ENCODE results near the gene GRID2.
"Not testable (repeated sequence)": the region's sequence is repeated elsewhere in the genome, so short reads cannot be mapped to it uniquely, and the experiment has no call there.

Gene GRID2

DNA sequence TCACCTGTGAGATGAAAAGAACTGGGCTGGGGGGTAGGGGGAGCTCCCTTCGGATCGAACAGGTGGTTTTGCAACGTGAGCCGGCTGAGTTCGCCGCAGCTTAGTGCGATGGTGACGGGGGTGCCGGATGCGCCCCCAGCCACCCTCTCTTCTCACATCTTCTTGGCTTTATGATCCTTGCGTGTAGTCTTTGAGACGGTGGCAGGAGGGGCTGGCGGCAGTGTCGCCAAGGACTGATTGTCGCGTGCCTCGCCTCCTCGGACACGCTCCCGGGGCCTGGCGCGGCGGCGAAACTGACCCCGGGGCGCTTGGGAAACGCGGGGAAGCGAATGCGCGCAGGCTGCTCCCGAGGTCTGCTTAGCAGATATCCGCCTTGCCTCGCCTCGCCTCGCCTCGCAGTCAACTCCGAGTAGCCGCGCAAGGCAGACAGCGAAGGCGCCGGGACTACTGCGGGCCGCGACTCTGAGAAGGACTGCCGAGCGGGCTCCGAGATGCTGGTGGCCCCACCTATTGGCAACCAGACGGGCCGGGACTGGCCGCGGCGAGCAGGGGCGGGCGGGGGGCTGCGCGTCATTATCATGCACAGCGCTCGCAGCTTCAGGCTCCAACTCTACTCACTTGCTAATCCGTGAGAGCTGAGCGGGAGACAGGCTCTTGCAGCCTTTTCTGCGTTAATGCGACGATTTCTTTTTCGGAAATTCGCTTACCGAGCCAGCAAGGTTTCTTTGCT is 1.5 kb downstream of the GRID2 start:
- no peak for DNase-seq (ENCODE audit: low read depth, low spot score)

DNA sequence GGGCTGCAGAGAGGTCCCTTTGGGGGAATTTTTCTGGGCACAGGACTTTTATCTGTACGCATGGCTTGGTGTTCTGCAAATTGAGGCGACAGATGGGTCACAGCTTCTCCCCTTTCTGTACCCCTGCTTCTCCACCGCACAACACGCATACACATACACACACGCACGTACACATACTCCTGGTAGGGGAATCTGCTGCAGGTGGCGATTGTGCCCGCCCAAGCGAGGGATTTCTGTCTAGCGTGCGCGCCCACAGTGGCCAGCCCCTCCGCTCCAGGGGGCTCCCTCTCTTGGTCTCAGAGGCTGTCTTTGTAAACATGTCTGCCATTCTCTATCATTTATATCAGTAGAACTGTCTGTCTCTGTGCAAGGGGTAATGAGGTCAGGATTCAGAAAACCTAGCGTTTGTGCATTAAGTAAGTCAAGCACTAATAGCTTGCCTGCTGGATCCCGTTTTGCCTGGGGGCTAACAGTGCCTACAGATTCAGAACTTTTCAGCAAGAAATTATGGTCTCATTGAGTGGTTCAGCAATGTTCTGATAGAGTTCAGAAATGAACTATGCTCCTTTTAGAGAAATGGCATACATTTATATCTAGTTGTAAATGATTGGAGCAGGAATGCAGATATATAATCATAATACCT is 2.2 kb downstream of the GRID2 start:
- DNase-seq (ENCODE audit: low read depth, low spot score) = no peak

DNA sequence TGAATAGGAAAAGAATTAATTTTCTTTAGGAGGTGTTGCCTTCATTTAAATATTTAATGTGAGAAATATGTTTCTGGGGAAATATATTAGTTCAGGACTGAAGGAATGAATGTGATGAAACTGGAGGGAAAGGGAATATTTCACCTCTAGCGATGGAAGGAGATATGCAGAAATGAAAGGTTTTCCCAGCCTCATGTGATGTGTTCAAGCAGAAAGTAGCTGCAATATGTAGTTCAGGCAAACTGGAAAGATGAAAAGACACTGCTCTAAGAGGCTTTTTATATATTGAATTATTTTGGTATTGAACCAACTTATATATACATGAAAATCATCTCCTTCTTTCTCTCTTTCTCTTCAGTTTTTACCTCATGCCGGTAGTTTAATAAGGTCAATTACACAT is 3.4 kb downstream of the GRID2 start:
- no peak for DNase-seq (ENCODE audit: low read depth, low spot score)

DNA sequence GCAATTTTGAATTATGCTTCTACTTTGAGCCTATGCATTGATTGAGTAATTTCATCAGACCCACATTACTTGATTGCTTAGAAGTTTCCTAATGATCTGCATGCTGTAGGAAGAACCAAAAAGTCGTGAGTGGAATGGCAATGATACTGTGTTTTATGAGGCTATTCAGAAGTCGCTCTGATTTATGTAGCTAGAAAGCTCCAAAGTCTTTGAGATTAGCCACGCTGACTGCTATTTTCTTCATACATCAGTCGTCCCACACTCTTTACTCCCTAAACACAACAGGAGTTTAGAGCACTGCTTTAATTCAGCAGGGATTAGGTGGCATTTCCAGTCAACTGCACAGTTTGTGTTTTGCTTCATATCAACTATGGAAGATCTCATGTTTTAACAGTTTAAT is 4.1 kb downstream of the GRID2 start:
- no peak for DNase-seq (ENCODE audit: low read depth, low spot score)

DNA sequence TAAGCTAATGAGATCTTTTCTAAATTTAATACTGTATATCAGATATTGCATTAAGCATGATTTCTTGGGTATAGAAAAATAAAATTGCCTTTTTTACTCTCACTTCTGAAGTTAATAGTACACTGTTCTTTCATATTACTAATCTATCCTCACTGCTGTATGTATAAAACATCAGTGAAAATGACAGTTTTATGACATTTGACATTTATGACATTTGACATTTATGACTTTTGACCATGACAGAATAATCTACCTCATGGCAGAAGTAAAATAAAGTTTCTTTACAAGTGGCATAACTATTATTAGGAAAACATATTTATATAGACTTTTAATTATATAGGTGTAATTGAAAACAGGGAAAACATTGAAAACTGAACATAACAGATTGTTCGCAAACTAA is 13.3 kb downstream of the GRID2 start:
- no peak for DNase-seq (ENCODE audit: low read depth, low spot score)

DNA sequence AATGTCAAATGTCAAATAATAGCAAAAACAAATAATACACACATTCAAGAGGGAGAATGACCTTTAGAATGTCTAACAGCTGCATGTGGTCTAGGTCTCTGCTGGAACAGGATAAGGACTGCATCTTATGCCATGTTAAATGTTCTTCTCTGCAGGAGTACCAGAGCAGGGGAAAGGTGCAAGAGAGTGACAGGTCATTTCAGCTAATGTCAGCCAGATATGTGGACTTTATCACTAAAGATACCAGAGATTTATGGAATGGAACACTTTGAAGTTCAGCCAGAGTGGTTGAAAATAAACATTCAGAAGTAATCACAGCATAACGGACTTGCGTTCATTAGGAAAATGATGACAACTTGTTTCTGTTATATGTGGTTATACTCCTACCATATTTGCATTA is 24.3 kb downstream of the GRID2 start:
- no peak for DNase-seq (ENCODE audit: low read depth, low spot score)

DNA sequence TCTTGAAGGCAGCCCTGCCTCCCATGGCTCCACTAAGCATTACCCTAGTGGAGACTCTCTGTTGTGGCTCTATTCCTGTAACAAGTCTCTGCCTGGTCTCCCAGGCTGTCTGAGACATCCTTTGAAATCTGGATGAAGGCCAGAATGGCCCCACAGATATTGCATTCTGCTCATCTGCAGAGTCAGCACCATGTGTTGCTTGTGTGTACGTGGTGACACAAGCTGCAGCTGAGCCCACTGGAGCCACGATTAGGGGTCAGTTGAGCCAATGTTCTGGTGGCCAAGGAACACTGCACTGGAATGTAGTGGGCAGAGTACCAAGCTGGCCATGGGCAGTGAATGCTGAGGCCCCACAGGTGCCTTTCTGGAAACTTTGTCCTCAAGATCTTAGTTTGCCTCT is 29.2 kb downstream of the GRID2 start:
- DNase-seq (ENCODE audit: low read depth, low spot score) = no peak

- DNase-seq (ENCODE audit: low read depth, low spot score) = no peak
Observed at GRCh38 chr4:92334716-92335350, 31.1 kb downstream of the GRID2 start.

DNA sequence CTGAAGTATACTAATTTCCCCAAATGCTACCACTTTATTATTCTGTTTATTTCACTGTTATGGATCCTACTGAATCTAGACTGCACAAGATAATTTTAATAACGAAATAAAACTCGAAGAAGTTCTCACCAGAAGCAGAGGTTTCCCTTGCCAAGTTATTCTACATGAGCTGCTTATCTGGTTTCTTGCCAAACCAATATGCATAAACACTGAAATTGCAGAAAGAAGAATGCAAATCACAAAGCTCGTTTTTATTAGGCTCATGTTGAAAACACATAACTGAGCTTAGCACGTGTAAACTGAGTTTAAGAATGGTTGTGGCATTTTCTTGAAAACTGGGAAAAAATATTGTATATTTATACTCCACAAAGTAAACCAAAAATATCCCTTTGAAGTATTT is 35.9 kb downstream of the GRID2 start:
- DNase-seq (ENCODE audit: low read depth, low spot score) = no peak

GRCh38 chr4:92344216-92344615 is 40.5 kb downstream of the GRID2 start:
- DNase-seq (ENCODE audit: low read depth, low spot score) = no peak

- DNase-seq (ENCODE audit: low read depth, low spot score) = no peak
Observed at GRCh38 chr4:92346289-92346688, 42.5 kb downstream of the GRID2 start.

DNA sequence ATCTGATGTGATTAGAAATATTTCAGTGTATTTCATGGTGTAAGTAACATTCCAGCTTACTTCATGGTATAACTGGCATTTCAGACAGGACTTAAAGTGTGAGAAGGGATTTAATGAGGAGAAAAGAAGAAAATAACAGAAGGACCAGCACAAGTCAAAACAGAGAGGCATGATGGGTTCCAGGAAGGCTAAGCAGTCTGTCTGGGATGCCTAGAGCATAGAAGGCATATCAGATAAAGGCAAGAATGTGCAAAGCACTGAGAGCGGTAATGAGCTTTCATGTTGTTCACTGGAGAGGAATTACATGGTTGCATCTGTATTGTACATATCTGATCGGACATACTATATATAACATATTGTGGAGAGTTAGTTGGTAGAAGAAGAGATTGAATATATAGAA is 54.2 kb downstream of the GRID2 start:
- DNase-seq (ENCODE audit: low read depth, low spot score) = no peak

- DNase-seq (ENCODE audit: low read depth, low spot score) = no peak
Observed at GRCh38 chr4:92359491-92359890, 55.7 kb downstream of the GRID2 start.

GRCh38 chr4:92362028-92362427 is 58.3 kb downstream of the GRID2 start:
- no peak for DNase-seq (ENCODE audit: low read depth, low spot score)

DNA sequence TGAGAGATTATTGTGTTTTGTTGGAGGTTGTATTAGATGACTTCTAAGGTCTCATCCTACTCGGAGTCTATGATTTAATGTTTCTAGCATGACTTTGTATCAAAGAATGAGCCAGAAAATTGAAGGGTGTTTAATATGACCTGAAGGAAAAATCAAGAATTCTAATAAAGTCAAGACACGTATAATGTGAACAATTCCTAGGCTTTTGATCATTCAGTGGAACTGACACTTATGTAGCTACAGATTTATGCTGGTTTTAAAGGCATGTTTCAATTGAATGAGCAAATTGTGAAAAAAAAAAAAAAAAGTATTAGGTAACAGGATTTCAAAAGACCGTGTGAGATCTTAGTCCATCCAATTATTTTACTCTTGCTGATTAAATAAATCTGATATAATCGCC is 64.9 kb downstream of the GRID2 start:
- no peak for DNase-seq (ENCODE audit: low read depth, low spot score)

- DNase-seq (ENCODE audit: low read depth, low spot score) = no peak
Observed at GRCh38 chr4:92381616-92382015, 77.8 kb downstream of the GRID2 start.

DNA sequence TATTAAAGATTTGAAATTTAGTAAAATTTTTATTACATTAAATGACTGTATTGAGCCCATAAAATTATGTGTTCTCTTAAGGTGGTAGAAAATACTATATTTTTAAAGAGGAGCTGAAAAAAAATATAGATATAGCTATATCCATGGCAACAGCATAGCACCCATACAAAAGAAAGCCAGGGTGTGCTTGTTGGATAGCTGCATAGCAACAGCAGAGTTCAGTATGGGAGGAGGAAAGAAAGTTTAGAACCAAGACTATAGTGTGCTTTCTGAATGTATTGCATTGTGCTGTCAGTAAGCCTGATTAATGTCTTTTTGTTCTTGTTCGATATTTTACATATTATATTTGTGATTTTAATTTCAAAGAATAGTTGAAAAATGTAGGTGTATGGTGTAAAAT is 78.4 kb downstream of the GRID2 start:
- no peak for DNase-seq (ENCODE audit: low read depth, low spot score)

DNA sequence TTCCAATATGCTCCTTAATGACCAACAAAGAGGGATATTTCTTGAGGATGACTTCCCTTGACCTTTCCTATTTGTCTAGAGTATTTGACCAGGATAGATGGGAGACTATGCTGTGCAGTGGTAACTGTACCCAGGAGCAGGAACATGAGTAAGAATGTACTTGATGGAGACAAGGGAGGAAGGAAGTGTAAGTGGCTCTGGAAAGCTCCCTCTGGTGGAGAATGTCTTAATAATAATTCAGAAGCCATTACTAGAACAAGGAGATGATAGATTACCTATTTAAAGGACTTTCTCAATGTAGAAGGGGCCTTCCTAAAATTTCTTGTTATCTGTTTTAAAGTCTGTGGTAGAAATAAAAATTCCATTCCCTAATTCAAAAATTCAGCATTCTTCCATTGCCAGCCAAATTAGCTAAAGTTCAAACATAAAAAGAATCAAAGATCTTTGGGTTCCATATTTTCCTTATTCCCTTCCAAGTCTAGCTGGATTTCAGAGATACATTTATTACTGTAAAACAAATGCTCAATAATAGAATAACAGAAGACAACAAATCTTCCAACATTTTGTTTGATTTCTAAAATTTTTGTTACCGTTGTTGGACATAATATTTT is 83.8 kb downstream of the GRID2 start:
- DNase-seq (ENCODE audit: low read depth, low spot score) = no peak

DNA sequence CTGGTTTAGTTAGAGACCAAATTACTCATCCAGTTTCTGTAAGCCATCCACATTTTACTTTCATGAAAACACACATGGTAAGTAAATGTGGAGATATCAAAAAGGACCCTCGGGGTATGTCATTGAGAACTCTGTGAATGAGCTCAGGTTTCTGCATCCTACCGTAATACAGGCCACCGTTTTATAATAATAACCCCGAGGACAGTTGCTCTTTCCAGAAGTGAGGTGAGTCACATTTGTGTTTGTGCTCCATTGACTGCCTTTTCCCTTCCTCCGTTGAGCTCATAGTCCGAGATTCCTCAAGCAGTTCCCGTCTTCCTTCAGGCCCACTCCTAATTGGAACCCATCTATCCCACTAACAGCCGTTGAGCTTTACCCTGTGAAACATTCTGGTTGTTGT is 95.3 kb downstream of the GRID2 start:
- no peak for DNase-seq (ENCODE audit: low read depth, low spot score)

DNA sequence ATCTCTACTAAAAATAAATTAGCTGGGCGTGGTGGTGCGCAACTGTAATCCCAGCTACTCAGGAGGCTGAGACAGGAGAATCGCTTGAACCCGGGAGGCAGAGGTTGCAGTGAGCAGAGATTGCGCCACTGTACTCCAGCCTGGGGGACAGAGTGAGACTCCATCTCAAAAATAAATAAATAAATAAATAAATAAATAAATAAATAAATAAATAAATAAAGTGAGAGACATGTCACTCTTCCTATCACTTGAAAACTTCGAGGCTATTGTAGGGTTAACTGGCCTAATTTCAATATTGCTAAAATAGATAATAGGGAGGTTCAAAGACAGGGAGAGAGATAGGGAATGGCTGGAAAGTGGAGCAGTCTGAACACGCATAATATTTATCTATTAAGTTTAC is 99.8 kb downstream of the GRID2 start:
- not testable (repeated sequence) for DNase-seq (ENCODE audit: low read depth, low spot score)

DNA sequence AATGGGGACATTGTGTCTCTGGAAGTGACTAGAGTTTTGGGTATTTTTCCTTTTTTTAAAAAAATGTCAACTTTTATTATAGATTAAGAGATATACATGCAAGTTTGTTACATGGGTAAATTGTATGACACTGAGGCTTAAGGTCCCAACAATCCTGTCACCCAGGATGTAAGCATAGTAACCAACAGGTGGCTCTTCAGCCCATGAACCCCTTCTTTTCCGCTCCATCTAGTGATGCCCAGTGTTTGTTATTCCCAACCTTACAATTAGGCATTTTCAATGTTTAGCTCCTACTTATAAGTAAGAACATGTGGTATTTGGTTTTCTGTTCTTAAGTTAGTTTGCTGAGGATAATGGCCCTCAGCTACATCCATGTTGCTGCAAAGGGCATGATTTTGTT is 102.7 kb downstream of the GRID2 start:
- no peak for DNase-seq (ENCODE audit: low read depth, low spot score)

GRCh38 chr4:92421920-92422319 is 118.2 kb downstream of the GRID2 start:
- no peak for DNase-seq (ENCODE audit: low read depth, low spot score)

- no peak for DNase-seq (ENCODE audit: low read depth, low spot score)
Observed at GRCh38 chr4:92433272-92433758, 129.5 kb downstream of the GRID2 start.

All from activated CD4-positive, CD25-positive, alpha-beta regulatory T cell treated with anti-CD3 and anti-CD28 coated beads, Interleukin-2, amount 50 U/mL, for 16 hours (primary cell).